ENCODE measurements around the gene FECH.
"Not testable (repeated sequence)": the region's sequence is repeated elsewhere in the genome, so short reads cannot be mapped to it uniquely, and the experiment has no call there.

FECH gene
- 12.1 to 27.3 reads per million in 2 donors for total RNA-seq

DNA sequence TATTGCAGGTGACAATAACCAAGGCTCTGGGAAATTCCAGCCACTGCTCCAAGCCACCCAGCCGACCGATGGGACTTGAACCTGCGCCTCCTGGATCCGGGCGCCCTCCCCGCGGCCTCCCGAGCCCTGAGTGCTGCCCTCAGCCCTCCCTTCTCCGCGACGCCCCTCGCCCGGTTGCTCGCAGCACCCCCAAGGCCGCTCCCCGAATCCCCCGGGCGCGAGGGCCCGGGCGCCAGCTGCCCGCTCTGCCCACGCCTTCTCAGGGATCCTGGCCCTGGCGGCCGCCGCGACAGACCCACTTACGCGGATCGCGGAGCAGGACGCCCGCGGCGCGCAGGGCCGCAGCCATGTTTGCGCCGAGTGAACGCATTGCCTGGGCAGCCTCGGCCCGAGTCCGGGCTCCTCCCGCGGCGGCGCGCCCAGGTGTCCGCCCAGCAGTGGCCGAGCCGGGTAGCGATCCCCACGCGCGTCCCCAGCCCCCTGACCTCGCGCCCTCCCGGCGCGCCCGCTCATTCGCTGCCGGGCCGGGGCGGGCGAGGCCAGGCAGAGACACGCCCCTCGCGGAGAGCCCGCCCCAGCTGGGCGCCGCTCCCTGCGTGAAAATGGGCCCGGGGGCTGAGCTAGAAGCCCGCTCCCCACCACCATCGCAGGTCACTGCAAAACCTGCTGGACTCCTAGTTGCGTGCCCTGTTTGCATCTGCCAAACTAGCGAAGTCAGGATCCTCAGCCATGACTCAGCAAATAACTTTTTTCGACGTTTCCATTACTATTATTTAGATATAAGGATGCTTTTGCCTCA lies at the start of gene FECH:
Gene FECH (minus strand): TSS at position 452 of the 799 bp plus-strand sequence. CDS start 82 bp downstream, at position 370.
- DNase-seq: peak; percentile 55

DNA sequence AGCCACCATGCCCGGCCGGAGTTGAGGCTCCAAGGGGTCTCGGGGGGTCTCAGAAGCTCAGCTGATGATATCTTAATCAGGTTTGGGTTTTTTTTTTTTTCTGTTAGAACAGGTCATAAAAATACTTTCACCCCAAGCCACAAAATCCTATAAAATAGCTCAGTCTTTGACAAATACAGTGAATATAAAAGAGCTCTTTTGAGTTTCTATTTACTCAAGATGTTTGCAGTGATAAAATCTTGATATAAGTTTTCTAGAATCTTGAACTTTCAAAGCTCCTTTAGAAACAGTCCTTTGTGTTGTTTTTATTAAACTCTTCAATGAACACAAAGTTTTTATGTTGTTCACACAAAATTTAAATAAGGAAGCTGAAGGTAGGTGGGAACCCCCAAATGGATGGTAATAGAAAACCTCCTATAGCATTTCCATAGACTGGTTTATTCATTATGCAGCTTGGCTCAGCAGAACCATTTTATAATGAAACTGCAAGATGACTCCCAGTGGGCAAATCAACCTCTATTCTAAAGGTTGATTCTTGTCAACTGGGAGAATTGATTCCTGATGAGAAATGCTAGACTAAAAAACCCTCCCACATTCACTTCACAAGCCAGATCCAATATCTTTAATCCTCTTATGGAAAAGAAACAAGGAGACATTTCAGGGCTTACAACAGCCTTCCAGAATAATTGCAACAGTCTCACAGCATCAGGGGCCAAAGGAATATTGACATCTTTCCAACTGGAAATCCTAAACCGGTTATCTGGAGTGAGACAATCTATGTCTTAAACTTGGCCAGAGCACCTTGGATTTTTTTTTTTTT lies 48.7 kb upstream of the FECH start:
- no peak for DNase-seq

DNA sequence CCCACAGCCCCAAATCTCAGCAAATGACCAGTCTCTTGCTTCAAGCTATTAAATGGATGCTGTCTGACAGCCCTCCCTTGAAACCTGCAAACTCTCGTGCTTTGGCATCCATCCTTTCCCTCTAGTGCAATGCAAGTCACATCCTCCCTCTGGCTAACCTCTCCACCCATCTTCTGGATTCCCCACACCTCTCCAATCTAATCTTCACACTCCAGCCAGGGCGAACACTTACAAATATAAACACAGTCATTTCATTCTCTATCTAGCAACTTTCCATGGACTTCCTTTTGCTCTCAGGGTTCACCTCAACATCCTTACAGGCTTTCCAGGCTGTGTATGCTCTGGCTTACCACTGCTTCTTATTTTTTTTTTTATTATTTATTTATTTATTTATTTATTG lies 45.2 kb upstream of the FECH start:
- no peak for DNase-seq

- DNase-seq: no peak
These were observed 44.5 kb upstream of the FECH start for GRCh38 chr18:57630754-57631595.

DNA sequence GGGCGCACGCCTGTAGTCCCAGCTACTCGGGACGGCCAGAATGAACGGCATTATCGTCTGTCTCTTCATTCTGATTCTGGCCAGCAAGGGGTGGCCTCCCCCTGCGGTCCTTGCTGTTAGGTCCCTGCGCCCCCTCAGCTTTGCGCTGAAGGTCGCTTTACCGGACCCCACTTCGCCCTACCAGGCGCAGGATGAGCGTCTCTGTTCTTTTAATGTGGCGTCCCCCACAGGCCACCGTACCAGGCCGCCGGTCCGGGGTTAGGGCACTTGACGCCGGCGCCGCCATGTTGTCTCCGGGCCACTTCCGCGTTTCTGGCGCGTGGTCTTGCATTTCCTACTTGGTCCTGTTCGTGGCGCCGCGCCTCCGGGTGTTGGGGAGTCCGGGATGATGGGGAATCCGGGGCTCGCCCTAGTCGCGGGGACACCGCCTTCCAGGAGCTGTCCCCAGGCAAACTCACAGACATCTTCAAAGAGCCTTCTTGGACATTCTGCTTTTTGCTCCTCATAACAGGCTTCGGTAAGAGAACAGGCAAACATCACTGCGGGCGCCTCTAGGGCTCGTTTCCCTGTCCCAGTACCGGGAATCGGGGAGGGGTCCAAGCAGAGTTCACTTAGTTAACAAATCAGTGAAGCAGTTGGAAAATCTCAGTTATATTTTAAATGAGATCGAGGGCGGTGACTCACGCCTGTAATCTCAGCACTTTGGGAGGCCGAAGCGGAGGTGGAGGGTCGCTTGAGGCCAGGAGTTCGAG lies 43.7 kb upstream of the FECH start:
- DNase-seq: peak; percentile 94

GRCh38 chr18:57629422-57629821 lies 42.9 kb upstream of the FECH start:
- no peak for DNase-seq

- no peak for DNase-seq
These were observed 41.0 kb upstream of the FECH start for GRCh38 chr18:57627488-57627887.

DNA sequence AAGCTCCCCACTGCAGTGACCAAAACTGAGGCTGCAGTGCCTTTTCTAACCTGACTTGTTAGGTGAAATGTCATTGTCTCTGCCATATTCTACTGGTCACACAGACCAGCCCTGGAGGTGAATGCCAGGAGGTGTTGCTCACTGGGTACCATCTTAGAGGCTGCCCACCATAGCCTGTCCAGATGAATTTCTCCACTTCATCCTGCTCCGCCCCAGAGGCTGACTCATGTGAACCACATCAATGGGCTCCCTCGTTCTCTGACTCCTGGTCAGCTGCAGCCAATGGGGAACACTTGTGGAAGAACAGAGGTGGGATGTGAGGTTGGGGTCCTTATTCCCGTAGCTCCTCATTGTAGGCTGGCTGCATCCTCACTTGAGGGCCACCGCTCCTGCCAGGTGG lies 38.5 kb upstream of the FECH start:
- no peak for DNase-seq

GRCh38 chr18:57621246-57621604 lies 34.7 kb upstream of the FECH start:
- DNase-seq: no peak

GRCh38 chr18:57619876-57620275 lies 33.4 kb upstream of the FECH start:
- no peak for DNase-seq

DNA sequence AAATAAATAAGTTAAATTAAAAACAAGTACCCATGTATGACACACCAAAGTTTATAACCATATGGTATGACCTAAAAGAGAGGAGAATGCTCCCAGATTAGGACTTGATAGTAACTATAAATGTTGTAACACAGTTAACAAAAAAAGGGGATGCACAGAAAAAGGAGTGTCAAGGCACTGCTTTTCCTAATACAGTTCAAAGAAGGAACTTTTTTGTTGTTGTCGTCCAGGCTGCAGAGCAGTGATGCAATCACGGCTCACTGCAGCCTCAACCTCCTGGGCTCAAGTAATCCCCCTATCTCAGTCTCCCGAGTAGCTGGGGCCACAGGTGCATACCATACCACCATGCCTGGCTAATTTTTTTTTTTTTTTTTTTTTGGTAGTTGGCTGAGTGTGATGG lies 32.4 kb upstream of the FECH start:
- no peak for DNase-seq

- DNase-seq: no peak
These were observed 17.4 kb upstream of the FECH start for GRCh38 chr18:57603871-57604270.

- no peak for DNase-seq
These were observed 8.8 kb upstream of the FECH start for GRCh38 chr18:57595347-57595746.

- DNase-seq: not testable (repeated sequence)
These were observed 6.2 kb upstream of the FECH start for GRCh38 chr18:57592716-57593115.

DNA sequence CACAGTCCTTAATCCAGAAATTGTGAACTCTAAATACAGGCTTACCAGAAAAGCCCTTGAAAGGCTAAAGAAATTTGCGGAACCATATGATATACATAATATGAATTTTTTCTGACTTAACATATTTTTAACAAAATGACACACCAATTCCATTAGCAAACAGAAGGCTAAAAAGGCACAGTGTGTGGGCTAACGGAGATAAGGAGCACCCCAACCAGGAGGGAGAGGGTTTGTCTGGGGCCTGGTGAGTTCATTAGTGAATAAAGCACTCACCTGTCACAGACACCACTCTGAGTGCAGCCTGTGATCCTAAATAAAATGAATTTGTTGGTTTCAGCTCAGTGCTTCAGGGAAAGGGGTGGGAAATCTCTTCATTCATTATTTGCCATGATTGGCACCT lies 2.7 kb upstream of the FECH start:
- no peak for DNase-seq

GRCh38 chr18:57587098-57587661 lies 678 bp upstream of the FECH start:
- no peak for DNase-seq

- no peak for DNase-seq
These were observed 649 bp downstream of the FECH start for GRCh38 chr18:57585855-57586250.

- DNase-seq: no peak
These were observed 1.1 kb downstream of the FECH start for GRCh38 chr18:57585421-57585820.

- no peak for DNase-seq
These were observed 2.1 kb downstream of the FECH start for GRCh38 chr18:57584444-57584843.

DNA sequence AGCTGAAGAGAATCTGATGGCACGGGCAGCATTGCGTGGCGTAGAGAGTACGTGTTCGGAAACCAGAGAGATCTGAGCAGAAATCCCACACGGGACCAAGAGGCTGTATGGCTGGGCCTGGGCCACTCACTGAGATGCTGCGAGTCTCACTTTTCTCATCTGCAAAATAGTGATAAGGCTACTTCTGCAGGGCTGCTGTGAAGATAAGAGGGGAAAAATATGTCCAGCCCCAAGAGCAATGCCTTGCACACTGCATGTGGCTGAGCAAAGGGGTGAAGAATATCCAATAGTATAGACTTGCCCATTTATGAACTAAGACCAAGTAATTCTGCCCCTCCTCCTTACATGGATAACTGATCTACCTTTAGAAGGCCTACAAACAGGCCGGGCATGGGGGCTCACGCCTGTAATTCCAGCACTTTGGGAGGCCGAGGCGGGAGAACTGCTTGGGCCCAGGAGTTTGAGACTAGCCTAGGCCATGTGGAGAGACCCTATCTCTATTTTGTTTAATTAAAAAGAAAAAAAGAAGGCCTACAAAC lies 3.1 kb downstream of the FECH start:
- DNase-seq: no peak

DNA sequence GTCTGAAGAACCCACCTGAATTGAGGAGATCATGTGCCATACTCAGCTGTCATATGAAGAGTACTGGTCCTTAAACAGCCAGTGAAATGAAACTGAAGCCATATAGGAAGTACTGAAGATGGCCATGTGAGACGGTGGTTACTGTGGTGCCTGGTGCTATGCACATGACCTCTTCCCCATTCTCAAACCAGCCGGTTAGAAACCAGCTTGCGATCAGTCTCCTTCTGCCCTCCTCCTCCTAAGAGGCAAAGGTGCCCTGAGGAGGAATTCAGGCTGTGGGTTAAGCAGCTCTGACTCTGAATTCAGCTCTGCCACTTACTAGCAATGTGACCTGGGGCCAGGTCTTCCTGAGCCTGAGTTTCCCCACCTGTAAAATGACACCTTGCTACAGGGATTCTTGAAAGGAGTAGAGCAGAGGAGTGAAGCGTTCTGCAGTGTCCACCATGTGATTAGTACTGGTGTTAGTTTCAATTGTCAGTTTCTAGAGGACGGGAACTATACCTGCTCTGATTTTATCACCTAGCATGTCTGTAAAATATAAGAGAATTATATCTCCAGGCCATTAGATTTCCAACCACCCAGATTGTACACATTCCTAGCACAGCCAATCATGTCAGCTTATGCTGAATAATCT lies 5.1 kb downstream of the FECH start:
- no peak for DNase-seq

All from T-helper 9 cell (primary cell).